DMS114 treated with DMSO at 0.1 percent for 48 hours (cell line): ENCODE data around the gene GPBP1.

Experiments used
- DNase-seq: peaks from one replicate; lab custom pipeline; 2025; ENCODE audit not compliant: unreplicated experiment; lab: John Stamatoyannopoulos, UW

The GPBP1 gene

DNA sequence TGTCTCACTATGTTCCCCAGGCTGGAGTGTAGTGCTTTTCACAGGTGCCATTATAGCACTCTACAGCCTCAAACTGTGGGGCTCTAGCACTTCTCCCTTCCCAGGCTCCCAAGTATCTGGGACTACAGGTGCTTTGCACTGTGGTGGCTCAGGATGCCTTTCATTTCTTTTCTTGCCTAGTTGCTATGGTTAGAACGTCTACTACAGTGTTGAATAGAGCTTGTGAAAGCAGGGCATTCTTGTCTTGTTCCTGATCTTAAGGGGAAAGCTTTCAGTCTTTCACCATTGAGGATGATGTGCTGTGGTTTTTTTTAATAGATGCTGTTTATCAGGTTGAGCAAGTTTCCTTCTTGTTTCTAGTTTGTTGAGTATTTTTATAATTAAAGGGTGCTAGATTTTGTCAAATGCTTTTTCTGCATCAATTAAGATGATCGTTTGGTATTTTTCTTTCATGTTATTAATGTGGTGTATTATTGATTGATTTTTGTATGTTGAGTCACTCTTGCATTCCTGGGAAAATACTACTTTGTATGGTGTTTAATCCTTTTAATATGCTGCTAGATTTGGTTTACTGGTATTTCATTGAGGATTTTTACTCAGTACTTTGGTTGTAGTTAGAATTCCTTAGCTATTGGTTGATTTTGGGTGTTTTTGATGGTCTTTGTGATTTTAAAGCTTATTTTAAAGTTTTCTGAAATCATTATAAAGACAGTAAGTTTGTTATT lies 35.6 kb downstream of the GPBP1 start:
- DNase-seq: no peak

DNA sequence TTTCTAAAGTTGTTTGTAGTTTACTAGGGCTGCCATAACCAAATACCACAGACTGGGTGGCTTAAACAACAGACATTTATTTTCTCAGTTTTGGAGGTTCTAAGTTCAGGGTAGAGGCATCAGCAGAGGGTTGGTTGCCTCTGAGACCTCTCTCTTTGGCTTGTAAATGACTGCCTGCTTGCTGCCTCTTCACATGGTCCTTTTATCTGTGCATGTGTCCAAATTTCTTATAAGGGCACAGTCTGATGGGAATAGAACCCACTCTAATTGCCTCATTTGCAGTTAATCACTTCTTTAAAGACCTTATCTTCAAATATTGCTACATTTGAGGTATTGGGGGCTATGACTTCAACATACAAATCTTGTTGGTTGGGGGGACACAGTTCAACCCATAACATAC lies 36.8 kb downstream of the GPBP1 start:
- DNase-seq: no peak

DNA sequence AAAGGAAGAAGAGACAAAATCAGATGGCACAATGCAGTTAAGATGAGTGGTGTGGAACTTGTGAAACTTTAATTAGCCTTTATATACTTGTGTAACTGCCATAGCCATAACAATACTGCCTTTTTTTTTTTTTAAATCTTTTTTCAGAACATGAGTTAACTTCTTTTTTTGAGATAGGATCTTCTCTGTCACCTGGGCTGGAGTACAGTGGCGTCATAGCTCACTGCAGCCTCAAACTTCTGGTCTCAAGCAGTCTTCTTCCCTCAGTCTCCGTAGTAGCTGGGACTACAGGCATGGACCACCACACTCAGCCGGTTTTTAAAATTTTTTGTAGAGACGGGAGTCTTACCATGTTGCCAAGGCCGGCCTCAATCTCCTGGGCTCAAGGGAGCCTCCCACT lies 37.2 kb downstream of the GPBP1 start:
- no peak for DNase-seq

DNA sequence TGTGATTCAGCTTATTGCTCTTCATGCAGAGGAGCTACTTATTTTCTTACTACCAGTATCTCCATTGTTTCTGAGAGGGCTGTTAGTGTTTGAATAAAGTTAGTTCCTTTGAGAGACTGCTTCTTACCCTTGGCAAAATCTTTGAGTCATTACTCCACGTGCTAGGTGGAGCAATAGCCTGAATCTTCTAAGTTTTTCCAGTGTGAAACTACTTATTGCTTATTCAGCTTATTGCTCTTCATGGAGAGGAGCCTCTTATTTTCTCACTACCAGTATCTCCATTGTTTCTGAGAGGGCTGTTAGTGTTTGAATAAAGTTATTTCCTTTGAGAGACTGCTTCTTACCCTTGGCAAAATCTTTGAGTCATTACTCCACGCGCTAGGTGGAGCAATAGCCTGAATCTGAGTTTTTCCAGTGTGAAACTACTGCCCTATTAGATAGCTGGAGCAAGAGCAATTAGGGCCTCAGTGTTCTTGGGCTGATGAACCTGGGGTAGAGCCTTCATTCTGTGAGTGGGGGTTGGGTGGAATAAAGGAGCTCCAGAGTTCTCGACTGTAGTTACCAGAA lies 41.9 kb downstream of the GPBP1 start:
- DNase-seq: no peak

DNA sequence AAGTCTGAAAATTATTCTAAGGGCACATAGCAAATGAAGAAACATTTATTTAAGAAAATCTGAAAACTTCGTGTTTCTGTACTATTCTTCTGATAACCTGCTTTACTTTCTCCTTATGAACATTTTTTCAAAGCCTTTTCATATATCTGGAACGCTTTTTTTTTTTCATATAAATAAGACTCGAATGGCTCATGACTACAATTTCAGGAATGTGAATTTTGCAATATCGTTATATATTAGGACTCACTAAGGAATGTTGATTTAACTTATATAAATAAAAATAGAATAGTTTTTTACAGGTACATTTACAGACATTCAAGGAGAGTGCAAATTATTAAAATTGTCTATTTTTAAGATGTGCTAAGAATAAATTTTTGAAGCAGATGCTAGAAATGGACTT lies 42.9 kb downstream of the GPBP1 start:
- no peak for DNase-seq

DNA sequence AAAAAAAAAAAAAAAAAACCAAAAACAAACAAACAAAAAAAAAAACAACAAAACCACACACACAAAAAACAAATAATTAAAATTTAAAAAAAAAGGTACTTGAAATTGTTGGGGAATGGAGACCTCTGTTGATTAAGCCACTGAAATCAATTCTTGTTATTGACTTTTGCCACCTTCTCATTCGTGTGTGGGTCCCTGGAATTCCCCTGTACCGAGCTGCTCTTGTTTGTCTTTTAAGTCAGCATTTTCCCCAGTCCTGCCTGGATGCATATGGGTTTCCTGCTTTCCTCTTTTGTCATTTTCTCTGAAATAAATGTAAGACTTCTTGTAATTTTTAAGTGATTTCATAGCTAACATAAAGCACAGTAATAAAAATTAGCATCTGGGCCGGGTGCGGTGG lies 45.5 kb downstream of the GPBP1 start:
- no peak for DNase-seq

DNA sequence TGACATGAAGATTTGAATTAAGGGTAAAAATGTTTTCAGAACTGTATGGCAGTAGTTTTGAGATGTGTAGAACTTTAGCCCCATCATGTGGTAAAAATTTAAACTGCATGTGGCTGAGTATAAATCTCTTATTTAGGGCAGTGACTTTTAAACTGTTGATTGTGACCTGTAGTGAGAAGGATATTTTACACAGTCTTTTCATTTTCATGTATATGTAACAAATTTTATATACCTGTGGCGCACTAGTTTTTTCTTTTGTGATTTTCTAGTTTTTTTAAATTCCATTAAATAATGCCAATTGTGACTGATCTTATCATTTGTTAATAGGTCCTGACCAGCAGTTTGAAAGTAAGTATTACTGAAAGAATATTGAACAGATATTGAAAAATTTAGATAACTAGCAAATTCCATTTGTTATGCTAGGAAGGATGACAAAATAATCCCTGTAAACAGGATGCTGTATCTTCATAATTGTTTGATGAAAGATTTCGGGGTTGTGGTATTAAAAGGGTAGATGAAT lies 47.2 kb downstream of the GPBP1 start:
- peak; percentile 47 for DNase-seq

DNA sequence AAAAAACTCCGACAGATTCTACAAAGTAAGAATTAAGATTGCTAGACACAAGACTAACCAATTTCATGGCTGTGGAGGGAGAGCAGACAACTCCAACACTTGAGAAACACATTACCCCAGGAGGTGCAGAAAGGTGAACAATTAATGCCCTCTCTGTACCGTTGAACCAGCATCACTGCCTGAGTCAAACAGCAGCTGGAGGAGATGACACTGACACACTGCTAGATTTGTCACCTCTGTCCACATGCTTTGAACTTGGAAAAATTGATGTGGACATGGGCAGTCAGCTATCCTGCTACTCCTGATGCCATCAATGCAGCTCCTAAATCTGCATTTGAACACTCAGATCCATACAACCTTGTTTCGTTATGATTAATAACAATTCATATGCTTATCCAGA lies 51.7 kb downstream of the GPBP1 start:
- no peak for DNase-seq

DNA sequence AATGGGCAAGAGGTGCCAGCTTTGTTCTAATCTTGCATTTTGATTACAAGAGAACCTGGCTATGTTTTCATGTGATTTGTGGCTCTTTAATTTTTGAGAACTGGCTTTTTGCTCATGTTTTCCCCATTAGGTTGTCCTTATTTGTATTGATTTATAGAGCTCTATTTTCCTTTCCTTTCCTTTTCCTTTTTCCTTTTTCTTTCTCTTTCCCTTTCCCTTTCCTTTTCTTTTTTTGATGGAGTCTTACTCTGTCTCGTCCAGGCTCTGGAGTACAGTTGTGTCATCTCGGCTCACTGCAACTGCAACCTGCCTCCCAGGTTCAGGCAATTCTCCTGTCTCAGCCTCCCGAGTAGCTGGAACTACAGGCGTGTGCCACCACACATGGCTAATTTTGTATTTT lies 55.5 kb downstream of the GPBP1 start:
- DNase-seq: no peak

DNA sequence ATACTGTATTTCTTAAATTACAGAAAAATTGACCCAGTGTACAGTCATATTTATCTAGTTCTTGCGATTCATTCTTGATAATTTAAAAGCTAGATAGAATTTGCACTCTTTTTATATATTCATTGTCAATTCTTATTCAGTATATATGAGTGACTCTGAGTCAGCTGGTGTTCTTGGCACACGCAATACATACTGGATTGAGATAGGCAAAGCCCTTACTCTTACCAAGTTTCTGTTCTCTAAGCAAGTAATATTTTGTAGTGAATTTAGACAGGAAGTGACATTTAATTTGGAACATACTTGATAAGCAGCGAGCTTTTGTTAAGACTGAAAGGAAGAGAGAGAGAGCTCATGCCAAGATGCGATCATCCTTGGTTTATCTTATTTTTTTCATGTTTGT lies 57.7 kb downstream of the GPBP1 start:
- no peak for DNase-seq

DNA sequence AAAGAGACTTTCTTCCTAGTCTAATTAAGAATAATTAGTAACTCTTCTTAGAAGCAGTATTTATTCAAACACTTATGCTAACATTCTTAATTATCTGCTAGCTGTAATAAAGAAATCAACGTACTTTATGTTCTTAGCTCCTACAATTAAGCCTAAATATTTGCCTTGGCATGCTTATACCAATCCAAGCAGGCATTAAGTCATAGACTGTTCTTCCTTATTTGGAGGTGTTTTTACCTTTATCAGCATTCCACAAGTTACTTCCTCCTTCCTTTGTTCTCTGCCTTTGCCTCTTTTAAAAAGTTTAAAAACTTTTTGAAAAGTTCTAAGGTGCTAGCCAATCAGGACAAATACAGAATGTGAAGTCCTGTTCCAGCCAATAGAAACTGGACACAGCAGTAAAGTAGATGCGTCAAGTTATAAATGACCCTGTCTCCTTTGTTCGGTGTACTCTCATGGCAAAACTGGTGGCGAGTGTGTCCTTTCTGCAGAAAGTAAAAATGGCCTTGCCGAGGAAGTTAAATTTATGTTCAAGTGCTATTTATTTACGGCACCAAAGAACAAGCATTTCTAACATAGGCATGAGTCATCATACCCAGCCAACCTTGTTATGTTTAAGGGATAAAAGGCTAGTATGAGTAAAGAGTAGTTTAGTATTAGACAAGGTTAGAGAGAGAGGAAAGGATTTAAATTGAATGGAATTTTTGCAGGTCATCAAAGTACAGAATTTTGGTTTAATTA lies 58.6 kb downstream of the GPBP1 start:
- no peak for DNase-seq

DNA sequence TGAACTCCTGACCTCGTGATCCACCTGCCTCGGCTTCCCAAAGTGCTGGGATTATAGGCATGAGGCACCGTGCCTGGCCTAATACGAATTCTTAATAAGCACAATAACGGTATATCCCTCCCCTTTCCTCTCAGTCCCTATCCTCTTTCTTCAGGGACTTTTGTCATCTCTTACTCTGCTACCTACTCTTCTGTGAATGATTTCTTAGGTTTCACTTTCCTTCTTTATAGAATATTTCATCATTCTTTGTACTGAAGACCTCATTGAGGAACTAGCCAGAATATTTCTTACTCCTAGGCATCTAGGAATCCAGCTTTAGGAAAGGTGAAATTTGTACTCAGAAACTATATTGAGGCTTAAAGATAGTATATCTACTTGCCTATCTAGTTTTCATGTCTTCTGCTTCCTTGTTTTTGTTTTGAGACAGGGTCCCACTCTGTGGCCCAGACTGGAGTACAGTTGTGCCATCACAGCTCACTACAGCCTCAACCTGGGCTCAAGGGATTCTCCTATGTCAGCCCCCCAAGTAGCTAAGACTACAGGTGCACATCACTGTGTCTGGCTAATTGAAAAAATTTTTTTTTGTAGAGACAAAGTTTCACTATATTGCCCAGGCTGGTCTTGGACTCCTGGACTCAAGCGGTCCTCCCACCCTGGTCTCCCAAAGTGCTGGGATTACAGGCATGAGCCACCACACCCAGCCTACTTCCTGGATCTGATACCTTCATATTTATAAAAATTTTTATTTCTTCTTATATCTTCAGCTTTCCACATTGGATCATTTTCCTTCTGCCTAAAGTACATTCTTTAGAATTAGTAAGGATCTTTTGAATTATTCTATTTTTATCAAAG lies 69.7 kb downstream of the GPBP1 start:
- no peak for DNase-seq

DNA sequence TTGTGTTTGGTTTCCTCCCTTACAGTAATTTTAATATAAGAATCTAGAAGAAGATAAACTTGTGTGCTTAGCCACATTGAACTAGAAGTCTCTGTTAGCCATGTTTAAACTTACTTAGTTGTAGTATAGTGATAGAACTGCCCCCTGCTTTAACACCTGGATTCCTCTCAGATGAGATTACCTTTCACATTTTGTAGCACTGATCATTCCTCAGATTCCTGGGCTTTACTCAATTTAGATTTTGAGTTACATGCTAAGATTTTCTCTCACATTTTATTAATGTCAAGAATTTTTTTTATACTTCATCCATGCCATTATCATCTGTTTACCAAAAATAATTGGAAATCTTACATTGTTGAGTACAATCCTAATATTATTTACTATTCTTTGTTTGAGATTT lies 70.5 kb downstream of the GPBP1 start:
- DNase-seq: no peak

DNA sequence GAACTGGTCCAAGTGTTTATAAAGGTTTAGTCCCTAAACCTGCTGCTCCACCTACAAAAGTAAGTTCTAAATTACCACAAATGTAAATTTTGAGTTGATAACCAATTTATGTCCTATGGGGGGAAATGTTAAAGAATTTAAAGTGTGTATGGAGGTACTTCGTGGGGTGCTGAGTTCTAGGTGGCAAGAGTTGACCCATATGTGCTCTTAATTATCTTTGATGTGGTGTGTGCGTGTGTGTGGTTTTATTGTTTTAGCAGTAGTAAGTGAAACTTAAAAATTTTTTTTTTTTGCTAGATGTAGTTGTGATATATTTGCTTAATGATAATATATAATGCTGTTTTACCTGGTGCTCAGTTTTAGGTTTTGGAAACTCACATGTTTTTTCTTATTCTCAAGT lies 72.6 kb downstream of the GPBP1 start:
- DNase-seq: no peak

DNA sequence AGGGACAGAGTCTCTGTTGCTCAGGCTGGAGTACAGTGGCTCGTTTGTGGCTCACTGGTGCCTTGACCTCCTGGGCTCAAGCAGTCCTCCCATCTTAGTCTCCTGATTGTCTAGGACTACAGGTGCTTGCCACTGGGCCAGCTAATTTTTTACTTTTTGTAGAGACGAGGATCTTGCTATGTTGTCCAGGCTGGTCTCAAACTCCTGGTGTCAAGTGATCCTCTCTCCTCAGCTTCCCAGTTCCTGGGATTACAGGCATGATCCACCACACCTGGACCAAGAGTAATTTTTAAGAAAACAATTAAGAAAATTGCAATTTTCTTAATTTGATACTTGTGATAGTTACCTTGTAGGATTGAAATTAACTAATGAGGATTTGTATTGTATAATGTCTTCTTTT lies 73.9 kb downstream of the GPBP1 start:
- no peak for DNase-seq

DNA sequence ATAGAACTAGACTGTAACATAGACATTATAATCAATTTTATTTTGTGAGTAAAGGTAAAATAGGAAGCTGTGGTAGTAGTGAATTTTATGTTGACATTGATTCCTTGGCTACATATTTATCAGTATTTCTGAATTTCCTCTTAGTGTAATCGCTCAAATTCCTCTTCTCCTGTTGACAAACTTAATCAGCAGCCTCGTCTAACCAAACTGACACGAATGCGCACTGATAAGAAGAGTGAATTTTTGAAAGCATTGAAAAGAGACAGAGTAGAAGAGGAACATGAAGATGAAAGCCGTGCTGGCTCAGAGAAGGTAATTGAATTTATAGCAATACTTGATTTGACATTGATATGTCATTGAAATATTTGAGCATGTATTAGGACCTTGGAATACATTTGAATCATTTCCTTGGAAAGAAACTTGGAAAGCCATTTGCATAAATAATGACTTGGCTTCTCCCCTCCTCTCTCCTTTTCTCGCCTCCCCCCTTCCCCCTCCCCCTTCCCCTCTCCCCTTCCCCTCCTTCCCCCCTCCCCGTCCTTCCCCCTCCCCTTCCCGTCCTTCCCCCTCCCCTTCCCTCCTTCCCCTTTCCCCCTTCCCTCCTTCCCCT lies 75.5 kb downstream of the GPBP1 start:
- no peak for DNase-seq

DNA sequence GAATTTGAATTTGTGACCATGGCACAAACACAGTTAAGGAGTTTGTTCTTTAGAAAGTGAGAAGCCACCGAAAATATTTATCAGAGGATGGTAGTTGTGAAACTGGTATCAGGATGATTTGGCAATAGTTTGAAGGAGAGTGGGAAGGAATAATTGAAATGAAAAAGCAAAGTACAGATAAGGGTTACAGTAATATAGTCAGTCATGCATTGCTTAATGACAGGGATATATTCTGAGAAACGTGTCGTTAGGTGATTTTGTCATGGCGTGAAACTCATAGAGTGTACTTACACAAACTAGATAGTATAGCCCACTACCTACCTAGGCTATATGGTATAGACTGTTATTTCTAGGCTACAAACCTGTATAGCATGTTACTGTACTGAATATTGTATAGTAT lies 84.2 kb downstream of the GPBP1 start:
- no peak for DNase-seq

DNA sequence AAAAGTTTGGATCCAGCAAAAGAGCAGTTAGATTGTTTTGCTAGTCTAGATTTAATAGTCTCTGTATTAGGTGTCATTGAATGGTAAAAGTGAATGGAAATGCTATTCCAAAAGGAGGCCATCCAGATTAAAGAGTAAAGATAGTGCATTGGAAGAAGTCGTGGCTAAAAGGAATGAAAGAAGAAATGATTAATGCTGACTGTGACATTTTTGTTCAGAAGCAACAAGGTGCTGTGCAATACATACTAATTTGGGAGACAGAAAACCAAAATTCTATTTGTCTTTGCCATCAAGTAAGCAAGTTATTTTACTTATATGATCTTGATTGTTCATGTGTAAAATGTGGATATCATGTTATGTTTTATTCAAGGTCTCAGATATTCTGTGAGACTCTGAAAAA lies 85.1 kb downstream of the GPBP1 start:
- DNase-seq: no peak

DNA sequence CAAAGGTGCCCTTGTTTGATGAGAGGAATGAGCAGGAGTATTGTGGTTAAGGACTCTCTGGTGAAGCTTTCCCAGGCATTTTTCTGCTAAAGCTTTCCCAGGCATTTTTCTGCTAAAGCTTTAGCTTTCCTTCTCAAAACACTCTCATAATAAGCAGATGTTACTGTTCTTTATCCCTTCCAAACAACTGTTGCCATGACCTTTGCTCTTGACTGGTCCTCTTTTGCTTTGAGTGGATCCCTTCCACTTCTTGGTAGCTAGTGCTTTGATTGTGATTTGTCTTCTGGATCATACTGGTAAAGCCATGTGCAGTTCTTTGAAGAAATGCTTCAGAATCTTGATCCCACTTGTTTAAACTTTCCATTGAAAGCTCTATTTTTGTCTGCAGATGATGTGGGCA lies 85.8 kb downstream of the GPBP1 start:
- DNase-seq: no peak

DNA sequence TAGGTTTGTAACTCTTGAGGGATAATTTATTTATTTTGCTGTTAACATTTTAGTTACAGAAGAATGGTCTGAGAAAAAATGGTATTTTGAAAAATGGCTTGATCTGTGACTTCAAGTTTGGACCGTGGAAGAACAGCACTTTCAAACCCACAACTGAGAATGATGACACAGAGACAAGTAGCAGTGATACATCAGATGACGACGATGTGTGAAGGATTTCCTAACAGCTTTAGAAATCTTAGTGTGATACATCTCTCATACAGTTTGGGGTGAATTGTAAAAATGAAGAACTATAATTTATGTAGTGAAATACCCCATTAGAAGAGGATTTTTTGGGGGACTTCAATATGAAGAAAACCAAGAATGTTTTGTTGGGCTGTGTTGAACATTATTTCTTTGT lies 88.7 kb downstream of the GPBP1 start:
- DNase-seq: no peak

DNA sequence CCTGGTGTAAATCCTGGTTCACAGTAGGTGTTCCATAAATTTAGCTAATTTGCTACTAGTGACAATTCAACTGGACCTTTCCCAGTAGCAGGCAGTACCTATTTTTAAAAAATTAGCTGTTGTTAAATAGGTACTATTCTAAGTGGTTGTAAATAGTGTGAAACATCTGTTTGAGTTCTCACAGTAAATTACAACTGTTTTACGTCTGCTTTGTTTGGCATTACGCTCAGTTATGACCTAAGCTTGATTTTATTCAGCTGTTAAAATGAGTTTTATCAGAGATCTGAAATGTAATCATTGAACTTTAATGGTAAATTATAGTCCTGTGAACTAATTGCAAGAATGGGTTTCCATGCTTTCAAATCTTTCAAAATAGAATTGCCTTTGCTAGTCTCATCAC lies 93.9 kb downstream of the GPBP1 start:
- no peak for DNase-seq
